Stimulated activated CD8-positive, alpha-beta memory T cell treated with anti-CD3 and anti-CD28 coated beads, Interleukin-4, amount 100 ng/mL, for 48 hours (primary cell): ENCODE data around the gene LRPPRC.
"Not testable (repeated sequence)": the region's sequence is repeated elsewhere in the genome, so short reads cannot be mapped to it uniquely, and the experiment has no call there.

ENCODE experiments used
- DNase-seq: peaks from one replicate; pipeline ENCODE4 v3.0.0-alpha.2; 2020

The LRPPRC gene

DNA sequence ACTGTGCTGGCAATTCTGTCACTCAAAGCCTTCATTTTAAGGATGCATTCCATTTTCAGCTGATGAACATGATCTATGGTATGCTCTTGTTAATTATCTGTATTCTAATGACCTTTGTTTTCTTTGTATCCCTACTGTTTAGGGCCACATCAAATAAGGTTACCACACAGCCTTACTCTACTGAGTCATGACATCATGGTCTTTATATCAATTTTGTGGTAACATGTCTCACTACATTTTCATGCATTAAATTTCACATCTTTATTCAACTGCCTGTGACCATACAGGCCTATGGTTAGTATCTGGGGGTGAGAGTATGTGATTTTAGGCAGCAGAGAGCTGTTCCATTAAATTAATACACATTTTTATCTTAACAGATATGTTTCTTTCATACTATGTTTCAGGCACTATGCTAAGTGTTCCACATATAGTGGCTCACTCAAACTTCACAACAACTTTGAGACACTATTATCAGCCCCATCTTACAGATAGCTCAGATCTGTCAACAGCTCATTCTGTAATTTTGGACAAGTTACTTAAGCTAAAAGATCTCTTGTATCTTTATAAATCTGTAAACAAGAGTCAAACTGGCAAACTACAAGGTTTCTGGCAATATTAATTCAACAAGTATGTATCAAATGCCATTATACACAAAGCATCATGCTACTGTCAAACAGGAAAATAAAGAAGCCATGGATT lies 18.0 kb downstream of the LRPPRC start:
- no peak for DNase-seq

DNA sequence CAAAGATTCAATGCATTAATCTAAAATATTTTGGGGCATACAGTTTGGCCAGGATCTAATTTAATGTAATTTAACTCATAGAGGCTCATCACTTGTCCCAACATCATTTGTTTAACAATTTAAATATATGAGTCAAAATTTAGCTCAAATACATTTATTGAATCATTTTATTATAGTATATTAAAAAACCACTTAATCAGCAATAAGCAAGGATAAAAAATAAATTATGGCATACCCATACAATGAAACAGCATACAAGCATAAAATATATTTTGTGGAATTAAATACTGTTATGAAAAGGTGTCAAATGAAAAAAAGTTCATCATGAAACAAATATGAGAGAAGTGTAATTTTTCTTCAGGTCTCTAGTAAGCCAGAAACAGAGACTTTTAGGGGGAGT lies 34.9 kb downstream of the LRPPRC start:
- DNase-seq = no peak

DNA sequence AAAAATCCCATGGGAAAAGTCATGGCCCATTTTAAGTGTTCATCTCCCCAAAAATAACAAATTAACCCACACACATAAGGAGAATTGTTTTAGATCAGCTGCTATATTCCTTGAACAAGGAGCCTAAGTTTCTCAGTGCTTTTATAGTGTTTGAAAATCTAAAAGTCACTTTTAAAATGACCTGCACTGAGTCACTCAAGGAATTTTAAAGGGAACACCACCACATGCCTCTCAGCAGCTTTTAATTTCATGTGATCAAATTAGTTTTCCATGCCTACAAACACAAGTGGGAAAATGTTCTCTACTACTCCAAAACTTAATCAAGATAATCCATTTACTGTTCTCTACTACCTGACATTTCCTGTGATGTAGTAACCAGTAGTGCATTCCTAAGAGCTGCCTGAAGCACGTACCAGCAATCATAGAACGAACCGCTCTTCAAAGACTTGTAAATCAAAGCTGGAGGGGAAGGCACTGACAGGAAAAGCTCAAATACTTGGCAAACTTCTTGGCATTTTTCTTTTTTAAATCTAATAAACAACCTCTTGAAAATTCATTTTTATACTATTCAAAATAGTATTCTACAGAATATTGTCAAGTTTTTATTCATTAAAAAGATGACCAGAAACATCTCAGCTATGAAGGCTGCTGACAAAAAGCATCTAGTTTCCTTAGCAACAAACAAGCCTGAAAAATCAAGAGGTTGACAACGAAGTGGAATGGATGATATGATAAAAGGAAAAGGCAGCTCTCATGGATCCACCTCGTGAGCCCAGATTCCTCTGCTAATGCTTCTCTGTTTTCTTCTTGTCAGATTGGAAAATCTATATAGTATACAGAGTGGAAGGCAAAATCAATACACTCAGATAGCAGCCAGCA lies 37.2 kb downstream of the LRPPRC start:
- DNase-seq = no peak

DNA sequence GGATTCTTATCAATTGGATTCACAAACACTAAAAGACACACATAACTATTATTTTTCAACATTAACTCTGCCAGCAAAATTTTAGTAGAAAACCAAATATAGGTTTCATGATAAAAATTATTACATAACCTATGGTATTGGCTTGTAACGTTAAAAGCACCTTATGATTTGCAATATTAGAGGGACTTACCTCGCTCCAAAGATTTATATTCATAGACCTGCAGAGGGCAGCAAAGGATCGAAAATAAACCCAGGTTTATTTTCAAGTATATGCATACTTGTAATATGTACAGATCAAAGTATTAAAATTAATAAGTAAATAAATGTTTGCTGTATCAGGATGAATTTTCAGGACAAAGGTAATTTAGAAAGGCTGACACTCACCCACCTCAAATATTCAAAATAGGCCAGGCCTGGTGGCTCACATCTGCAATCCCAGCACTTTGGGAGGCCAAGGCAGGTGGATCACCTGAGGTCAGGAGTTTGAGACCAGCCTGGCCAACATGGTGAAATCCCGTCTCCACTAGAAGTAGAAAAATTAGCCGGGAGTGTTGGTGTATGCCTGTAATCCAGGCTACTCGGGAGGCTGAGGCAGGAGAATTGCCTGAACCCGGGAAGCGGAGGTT lies 45.3 kb downstream of the LRPPRC start:
- DNase-seq = no peak

DNA sequence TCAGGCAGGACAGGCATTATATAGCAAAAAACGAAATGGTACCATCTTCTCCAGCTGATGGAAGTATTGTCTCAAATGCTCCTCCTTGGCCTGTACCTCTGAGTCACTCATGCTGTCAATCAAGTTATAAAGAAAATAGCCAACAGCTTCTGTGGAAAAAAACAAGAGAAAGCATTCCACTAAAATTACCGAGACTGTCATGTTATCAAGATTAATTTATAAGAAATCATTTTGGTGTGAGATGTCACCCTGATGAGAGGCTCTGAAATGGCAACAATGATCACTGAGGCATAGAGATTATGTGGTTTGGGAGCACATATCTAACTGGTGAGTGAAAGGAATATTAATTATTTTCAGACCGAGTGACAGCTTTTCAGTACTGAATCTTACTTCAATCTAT lies 47.4 kb downstream of the LRPPRC start:
- no peak for DNase-seq

DNA sequence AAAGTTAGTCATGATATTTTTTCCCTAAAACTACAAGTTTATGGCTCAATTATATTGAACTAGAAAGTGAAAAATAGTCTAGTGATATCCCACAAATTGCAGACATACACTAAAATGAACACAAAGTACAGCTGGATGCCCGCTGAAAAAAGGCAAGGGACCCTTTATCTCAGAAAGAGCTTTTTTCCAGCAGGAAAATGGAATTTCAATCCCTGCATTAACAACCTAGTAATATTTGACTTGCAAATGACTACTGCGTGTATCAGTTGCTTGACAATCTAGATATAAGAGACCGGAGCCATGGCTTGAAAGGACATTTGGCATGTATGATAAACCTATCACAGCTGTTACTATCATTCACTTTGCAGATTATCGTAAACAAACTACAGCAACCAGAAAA lies 49.1 kb downstream of the LRPPRC start:
- no peak for DNase-seq

DNA sequence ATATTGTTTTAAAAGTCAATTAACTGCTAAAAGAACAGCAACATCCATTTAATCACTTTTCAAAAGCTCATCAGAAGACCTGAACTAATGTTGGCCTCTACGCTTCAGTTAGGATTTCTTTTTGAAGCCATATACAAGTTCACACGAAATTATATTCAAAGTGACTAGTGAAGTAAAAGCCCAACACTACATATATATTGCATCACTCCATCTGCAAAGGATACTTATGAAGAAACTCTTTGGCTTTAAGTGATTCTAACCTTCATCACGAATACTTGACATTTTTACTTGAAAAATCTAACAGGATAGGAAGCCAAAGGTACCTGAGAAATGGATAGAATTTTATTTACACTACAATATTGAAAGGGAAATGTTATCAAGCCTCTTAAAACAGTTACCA lies 50.4 kb downstream of the LRPPRC start:
- DNase-seq = no peak

DNA sequence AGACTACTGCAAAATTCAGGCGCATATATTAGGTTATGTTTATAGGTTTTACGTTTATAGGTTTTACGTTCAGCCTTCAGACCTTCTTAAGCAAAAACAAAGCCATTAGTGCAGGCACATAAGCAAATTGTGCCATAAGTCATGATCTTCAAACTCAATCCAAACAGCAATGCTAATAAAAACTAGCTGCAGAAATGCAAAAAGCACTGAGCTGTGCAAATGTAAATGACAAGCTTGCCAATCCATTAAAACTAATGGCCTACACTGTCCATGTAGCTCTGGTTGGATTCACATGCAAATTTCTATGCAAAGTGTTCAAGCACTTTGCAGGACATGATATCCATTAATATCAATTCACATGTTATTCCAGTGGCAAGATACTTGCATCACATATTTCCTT lies 50.9 kb downstream of the LRPPRC start:
- DNase-seq = no peak

DNA sequence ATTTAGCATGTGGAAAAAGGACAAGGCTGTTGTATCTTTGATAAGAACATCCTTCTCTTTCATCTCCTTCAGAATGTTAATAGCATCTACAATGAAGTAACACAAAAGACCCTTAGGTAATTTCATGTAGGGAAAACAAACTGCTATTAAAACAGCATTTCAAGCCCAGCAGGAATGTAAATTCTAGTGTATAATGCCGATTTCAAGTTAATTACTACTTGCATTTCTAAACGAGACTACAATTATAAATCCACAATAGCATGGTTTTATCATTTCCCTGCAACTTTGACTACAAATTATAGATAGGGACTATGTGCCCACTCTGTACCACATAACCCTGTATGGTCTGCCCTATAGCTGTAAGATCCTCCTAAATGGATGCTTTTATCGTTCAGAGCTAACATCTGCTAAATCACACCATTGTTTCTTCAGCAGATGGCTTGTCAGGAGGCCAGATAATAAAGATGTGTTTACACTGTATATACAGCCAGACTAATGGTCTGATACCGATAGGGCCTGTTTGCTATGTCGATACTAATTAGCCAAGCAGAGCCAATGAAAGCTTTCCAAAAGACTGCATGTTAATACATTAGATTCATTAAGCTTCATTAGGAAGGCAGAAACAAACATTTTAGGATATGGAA lies 51.9 kb downstream of the LRPPRC start:
- no peak for DNase-seq

DNA sequence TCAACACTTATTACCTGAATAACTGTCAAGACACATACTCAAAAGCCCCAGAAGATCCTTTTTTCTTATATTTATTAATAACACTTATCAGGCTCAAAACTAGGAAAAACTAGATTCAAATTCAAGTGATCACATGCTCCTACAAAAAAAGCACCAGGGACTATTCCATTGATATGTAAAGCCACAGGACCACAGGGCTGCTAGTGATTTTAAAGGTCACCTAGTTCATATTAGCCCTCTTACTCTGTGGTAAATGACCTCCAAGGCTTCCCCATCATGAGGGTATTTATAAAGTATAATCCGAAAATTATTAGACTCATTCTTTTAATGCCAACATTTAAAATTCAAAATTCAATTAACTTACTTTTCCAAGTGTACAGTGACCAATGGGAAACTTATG lies 52.5 kb downstream of the LRPPRC start:
- no peak for DNase-seq

DNA sequence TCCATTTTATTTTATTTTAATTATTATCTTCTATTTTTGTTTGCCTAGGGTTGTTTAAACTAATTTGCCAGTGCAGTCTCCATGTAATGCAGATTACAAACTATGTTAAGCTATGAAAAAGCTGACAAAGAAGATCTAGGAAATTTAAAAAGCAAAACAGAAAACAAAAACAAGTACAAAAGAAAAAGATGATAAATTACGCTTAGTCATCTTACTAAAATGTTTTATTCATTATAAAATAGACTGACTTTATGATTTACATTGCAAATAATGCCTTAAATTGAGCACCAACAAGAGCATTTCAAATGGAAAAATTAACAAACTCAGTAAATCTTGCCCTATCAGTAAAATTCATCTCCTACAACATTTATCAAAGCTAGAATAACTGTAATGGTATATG lies 52.9 kb downstream of the LRPPRC start:
- DNase-seq = no peak

DNA sequence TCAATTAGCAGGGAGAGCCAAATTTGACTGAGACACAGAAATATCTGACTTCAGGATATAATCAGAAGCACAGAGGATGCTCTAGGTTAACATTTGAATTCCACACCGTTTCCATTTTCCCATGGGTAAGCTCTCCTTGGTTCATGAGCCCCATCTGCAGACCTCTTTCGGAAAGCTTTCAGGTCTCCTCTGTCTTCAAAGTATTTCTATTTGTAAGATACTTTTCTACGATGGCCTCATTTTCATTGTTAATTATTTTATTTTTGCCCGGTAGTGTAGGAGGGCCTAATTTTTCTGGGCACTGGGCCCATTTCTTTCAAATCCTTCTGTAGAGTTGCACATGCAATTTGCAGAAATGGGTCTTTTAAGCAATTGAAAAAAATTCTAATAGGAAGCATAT lies 53.8 kb downstream of the LRPPRC start:
- DNase-seq = no peak

DNA sequence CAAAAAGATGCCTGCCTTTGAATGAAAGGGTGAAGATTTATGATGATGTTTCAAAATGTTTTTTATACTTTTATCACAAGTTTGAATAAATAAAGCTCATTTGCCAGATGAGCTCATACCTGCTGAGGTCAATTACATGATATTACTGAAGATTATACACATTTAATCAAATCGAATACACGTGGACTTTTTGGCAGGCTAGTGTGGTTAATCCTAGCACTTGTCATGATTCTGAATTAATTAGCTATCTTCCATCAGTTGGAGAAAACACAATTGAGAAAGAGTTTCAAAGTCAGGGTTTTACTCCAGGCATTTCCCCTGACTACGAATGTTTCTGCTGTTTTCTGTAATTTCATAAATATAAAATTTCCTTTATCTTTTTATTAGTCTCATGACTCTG lies 54.4 kb downstream of the LRPPRC start:
- DNase-seq = no peak

DNA sequence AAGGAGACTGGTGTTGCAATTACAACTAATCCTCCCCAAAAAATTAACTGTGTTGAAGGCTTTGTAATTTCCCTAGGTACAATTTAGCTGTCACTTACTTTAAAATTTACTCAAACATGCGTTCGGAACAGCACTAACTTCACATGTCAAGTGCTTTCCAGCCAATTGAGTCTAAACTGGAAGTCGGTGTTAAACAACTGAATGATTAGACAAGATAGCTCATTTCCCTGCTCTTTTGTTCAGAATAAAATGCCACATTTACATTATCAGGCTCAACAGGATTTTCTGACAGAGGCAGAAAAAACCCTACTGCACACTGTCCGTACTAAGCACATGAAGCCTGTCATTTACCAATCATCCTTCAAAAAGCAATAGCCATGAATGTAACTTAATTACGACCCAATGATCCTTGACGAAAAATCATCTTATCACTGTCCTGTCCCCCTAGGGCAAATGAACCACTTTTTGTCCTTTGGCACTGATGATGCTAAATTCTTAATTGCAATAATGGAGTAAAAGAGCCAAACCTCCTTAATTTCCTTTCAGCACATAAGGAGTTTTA lies 56.0 kb downstream of the LRPPRC start:
- DNase-seq = no peak

DNA sequence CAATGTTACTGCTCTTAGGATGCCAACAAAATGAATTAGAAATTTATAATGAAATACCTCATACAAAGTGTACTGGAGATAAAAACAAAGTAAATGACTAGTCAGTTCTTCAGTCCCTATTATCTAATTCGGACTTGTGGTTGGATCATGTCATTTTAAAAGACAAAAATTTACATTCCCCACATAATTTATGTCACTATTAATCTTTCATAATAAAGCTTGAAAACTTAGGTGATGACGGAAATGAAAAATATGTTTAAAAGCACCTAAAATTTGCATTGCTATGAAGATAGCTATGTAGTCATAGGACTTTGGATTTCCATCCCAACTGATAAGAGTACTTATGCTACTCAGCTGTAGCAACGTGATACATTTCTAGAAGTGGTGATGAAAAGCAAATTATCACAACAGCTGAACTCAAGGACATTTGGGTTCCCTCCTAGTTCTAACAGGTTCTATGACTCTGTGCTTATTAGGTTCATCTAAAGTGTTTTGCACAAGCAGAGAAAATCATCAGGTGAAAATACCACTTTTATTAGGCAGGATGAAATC lies 58.4 kb downstream of the LRPPRC start:
- DNase-seq = no peak

DNA sequence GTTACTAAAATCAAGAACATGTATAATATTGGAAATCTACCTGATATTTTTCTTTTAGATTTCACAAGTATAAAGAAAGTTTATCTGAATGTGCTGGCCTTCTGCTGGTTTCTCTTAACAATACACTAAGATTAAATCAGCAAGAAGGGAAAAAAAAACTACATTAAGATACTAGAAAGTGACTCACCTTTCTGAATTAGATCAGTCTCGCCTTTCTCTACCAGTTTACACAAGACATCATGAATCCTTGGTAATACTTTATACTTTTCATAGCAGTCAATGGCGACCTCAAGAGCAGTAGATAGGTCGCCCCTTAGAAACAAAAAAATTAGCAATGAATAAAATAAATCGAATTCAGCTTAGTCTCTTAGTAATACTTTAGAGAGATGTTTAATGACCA lies 61.2 kb downstream of the LRPPRC start:
- DNase-seq = no peak

DNA sequence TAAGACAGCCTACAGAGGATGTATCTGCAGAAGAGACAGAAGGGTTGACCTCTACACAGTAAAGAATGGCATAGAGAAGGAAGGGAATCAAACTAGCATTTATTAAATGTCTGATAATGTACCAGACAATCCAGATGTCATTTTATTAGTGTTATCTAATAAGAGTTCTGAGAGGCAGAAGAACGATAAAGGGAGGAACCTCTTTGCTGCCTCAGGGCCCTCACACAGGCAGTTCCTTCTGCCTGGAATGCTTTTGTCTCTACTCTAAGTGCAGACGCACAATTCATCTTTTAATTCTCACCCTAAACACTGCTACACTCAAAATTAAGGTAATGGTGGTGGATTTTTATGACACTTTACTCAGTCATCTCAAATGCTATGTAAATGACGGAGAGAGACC lies 64.5 kb downstream of the LRPPRC start:
- DNase-seq = no peak

DNA sequence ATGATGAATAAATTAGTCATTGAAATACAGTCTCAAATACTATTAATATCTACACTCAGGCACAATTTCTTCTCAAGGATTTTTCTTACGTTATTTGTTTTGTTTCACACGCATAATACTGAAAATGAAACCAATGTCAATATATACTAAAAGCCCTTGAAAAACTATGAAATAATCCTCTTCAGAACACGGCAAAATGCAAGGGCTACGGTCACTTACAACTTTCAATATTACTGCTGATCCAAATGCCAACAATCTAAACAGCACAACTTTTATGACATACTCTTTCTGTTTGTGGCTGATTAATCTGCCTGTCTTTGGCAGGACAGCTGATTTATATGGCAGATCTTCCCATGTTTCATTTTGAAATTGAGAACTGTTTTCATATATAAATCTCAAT lies 68.3 kb downstream of the LRPPRC start:
- no peak for DNase-seq

DNA sequence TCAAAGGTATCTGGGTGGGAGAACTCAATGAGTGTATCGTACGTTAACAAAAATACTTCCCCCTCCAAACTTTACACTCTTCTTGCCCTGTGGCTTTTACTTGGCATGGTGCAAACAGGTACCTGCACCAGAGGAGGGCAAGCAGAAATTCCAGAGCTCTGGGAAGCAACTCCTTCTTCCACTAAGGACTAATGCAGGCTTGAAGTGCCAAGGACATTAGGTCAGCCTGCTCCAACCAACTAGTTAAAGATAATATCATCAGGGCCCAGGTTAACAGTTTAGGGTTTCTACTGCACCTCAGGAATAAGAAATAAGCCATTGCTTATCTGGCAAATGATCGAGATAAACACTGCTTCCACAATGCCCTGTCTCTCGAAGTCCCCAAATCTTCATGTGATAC lies 70.4 kb downstream of the LRPPRC start:
- DNase-seq = no peak

DNA sequence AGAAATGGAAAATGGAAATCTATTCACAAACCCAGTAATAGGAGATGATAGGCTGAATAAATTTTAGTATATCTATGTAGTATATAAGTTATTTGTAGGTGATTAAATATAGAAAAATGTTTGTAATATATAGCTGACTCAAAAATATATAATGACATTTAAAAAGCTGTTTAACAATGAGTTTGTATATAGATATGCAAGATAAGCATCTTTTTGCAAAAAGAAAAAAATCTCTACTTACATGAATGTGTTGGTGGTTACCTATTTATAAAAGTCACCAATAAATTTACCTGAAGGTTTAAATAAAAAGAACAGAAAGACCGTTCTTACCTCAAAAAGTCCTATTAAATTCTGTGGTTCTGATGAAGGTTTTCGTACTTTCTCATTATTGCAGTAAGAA lies 71.3 kb downstream of the LRPPRC start:
- no peak for DNase-seq

DNA sequence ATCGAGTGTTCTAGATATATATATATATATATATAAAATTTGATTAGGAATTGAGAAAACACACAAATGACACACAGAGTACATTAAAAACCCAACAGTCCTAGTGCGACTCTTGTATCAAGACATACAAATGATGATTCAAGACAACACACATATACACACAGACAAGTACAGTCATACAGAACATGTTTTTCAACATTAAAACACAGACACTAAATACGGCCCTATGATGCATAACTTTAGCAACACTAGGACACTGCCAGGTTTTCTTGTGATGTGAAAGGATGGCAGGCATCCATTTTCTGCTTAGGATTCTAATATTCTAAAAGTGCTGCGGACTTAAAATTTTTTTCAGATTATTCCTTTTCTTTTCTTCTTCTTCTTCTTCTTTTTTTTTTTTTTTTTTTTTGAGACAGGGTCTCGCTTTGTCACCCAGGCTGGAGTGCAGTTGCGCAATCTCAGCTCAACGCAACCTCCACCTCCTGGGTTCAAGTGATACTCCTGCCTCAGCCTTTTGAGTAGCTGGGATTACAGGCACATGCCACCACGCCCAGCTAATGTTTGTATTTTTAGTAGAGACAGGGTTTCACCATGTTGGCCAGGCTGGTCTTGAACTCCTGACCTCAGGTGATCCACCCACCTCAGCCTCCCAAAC lies 84.5 kb downstream of the LRPPRC start:
- DNase-seq = not testable (repeated sequence)

DNA sequence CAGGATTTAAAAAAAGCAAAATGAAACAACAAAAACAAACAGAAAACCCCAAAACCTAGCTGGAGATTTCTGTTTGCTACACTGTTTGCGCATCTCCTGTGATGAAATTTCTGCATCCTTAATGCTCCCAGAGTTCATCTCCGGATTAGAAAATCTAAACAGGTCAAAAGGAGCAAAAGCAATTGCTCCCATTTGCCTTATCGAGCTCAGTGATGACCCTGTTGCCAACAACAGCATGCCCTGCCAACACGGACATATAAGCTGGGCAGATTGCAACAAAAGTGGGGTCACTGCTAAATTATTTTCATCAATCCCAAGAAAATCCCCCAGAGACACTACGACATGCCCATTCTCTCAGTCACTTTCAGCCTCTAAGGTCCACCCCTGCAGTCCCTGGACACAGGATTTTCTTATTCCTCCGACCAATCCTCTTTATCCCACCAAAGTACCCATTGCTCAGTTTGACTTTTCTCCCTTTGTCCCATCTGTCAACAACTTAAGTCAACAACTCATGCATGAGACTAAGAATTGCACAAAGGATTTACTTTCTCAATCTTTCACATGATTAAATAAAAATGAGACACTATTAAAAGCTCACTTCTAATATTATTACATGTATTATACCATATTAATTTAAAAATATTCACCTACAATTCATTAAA lies 89.2 kb downstream of the LRPPRC start:
- no peak for DNase-seq
